A673 (cell line): ENCODE measurements around the gene VAT1L. TPM values are rescaled to one million over a fixed set of nuclear protein-coding genes. Genes with fewer than 3 reads are reported as not detected.
A peak's percentile ranks its signal among the peaks of the same experiment; 100 is the strongest.

Experiments
- BruUV-seq: library from RNA; stranded (reverse); fragments of 400-500 nt; replicated peaks from 2 replicates; lab custom pipeline; 2021; lab: Mats Ljungman, UMichigan
- CTCF ChIA-PET: fragments of 300-600 bp; sonication (Branson Sonifier 250); formaldehyde crosslinking; loops from one replicate; lab custom pipeline; 2022; ENCODE audit warnings: antibody characterized with exemption; lab: Charles Lee
- POLR2A ChIA-PET: fragments of 300-600 bp; sonication (Branson Sonifier 250); formaldehyde crosslinking; loops from one replicate; lab custom pipeline; 2022; ENCODE audit warnings: antibody characterized with exemption; ENCODE audit not compliant: low non-redundant PET; lab: Charles Lee
- DNase-seq: peaks from one replicate; pipeline ENCODE4 v3.0.0-alpha.2; 2015; ENCODE audit warnings: low spot score
- H3K27ac ChIP-seq: fragments of 200-600 bp; sonication (generic); 2 replicates; pipeline ENCODE4 v1.5.1; 2016; ENCODE audit warnings: mixed run types, low read depth, mild to moderate bottlenecking, mixed read lengths, antibody characterized with exemption, low read length; ENCODE audit not compliant: poor library complexity, severe bottlenecking
- H3K27me3 ChIP-seq: fragments of 200-600 bp; sonication (generic); replicated peaks from 2 replicates; pipeline ENCODE4 v1.6.1; 2017; ENCODE audit warnings: mixed run types, low read depth, mild to moderate bottlenecking, mixed read lengths, antibody characterized with exemption, low read length; ENCODE audit not compliant: insufficient read depth, poor library complexity
- H3K36me3 ChIP-seq: fragments of 200-600 bp; sonication (generic); 2 replicates; pipeline ENCODE4 v1.6.1; 2016; ENCODE audit warnings: mixed run types, mild to moderate bottlenecking, mixed read lengths, antibody characterized with exemption, low read length; ENCODE audit not compliant: insufficient read depth, poor library complexity, severe bottlenecking
- H3K4me1 ChIP-seq: fragments of 200-600 bp; sonication (generic); 2 replicates; pipeline ENCODE4 v1.6.1; 2017; ENCODE audit warnings: mixed run types, mild to moderate bottlenecking, mixed read lengths, antibody characterized with exemption, low read length; ENCODE audit not compliant: insufficient read depth, poor library complexity, severe bottlenecking
- H3K4me3 ChIP-seq: fragments of 200-600 bp; sonication (generic); 2 replicates; pipeline ENCODE4 v1.5.1; 2016; ENCODE audit warnings: low read depth, mixed run types, mild to moderate bottlenecking, mixed read lengths, low read length; ENCODE audit not compliant: poor library complexity, severe bottlenecking
- H3K9me3 ChIP-seq: fragments of 200-600 bp; sonication (generic); 2 replicates; pipeline ENCODE4 v1.6.1; 2016; ENCODE audit warnings: mixed run types, low read depth, mild to moderate bottlenecking, mixed read lengths, antibody characterized with exemption, low read length; ENCODE audit not compliant: poor library complexity, severe bottlenecking
- CTCF ChIP-seq: fragments of 300-800, 200-600 bp; sonication (generic); conservative IDR thresholded peaks from 2 replicates; pipeline ENCODE4 v1.5.1; 2017; ENCODE audit warnings: low read depth, mild to moderate bottlenecking, antibody characterized with exemption, low read length, moderate library complexity, mixed read lengths
- EZH2 ChIP-seq: fragments of 200-600 bp; sonication (generic); IDR thresholded peaks from 2 replicates; pipeline ENCODE4 v1.6.1; 2017; ENCODE audit warnings: borderline replicate concordance, low read depth, mild to moderate bottlenecking, mixed read lengths, antibody characterized with exemption, low read length; ENCODE audit not compliant: poor library complexity, severe bottlenecking
- intact Hi-C: fragments of 100-400 bp; cut with micrococcal nuclease; formaldehyde crosslinking; loops from one replicate; pipeline ENCODE4 v1.10.0; 2022; ENCODE audit not compliant: unreplicated experiment
- total RNA-seq: library from RNA; stranded (reverse); gene quantifications from 2 replicates; pipeline ENCODE4 v1.2.3, GENCODE V29; 2021

The VAT1L gene
- total RNA-seq, 1 experiment from 2014 or later = 0.09 TPM

- BruUV-seq = no TSS peak
- H3K4me1 ChIP-seq = no peaks in the 10 kb centered on the region
- TF ChIP-seq CTCF = no peak
- TF ChIP-seq EZH2 = no peak
- no peak overlapping the region for H3K27ac ChIP-seq
- H3K4me3 ChIP-seq = no peak overlapping the region
- ChIA-PET CTCF (no interaction called here), POLR2A (no interaction called here)
- no peaks in the 10 kb centered on the region for H3K9me3 ChIP-seq
- DNase-seq = no peak
- H3K27me3 ChIP-seq = no peaks in the 10 kb centered on the region
- H3K36me3 ChIP-seq = no peaks in the 10 kb centered on the region
- intact Hi-C loops = no loop called here
Measured at GRCh38 chr16:77825196-77825595, 36.8 kb downstream of the VAT1L start.

DNA sequence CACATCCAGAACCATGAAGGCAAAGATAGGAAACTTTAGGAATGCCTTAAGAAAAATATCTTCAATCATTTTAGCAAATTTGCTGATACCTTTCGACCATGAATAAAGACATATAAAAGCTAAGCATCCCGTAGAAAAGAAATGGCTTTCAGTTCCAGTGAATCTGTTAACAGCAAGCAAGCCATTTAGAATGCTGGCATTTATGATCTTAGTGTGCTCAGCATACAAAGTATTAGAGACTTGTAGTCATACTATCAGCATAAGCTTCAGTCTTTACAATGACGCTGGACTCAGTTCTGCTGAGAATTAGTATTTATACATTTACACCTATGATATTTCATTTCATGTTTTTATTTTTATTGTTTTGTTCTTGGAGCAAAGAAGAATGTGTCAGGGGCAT is 38.7 kb downstream of the VAT1L start:
- intact Hi-C loops = no loop called here
- TF ChIP-seq EZH2 (no peak), CTCF (no peak)
- Histone ChIP-seq H3K4me3 (no peak overlapping the region), H3K36me3 (no peaks in the 10 kb centered on the region), H3K27ac (no peak overlapping the region), H3K27me3 (no peaks in the 10 kb centered on the region), H3K4me1 (no peaks in the 10 kb centered on the region), H3K9me3 (no peaks in the 10 kb centered on the region)
- CTCF ChIA-PET = no interaction called here
- DNase-seq = no peak
- POLR2A ChIA-PET = no interaction called here
- no TSS peak for BruUV-seq

DNA sequence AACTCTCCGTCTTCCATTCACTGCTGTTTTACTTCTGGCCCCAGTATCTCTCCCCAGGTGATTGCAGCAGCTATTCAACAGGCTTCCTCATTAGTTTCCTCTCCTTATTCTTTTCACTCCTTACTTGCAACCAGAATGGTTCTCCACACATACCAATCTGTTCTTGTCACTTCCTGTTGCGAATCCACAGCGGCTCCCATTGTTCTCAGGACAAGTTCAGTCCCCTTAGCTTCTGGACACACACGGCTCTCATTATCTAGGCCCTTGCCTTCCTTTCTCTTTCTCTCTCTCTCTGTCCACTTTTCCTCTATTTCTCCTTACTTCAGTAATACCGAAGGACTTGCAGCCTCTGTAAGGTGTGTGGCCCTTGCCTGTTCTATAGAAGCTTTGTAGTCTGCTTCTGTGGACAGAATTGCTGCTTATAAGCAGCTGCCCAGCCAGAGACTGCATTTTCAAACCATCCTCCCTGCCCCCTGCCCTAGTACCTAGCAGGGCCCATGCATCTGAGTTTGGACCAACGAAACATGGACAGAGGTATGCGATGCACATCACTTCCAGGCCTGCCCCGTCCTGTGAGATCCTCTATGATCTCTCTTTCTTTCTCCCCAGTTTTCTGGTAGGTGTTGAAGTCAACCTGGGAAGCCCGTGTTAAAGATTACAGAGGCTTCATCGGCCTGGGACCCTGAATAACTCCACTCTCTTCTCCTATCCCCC is 45.7 kb downstream of the VAT1L start:
- no peaks in the 10 kb centered on the region for H3K36me3 ChIP-seq
- no peak overlapping the region for H3K27ac ChIP-seq
- intact Hi-C loops = no loop called here
- BruUV-seq = no TSS peak
- peaks cover 4% of the 10 kb centered on the region for H3K9me3 ChIP-seq
- POLR2A ChIA-PET = no interaction called here
- no peaks in the 10 kb centered on the region for H3K4me1 ChIP-seq
- TF ChIP-seq EZH2 (no peak), CTCF (no peak)
- no peaks in the 10 kb centered on the region for H3K27me3 ChIP-seq
- peak; percentile 37 for DNase-seq
- CTCF ChIA-PET = no interaction called here
- H3K4me3 ChIP-seq = no peak overlapping the region
